Measurements from ENCODE around the gene TLR5. TPM values are rescaled to one million over a fixed set of nuclear protein-coding genes. Genes with fewer than 3 reads are reported as not detected.

The TLR5 gene
- total and polyA plus RNA-seq, 7 experiments from 2014 or later = 3.1 to 8.0 (median 5.1) TPM; not detected in 1

DNA sequence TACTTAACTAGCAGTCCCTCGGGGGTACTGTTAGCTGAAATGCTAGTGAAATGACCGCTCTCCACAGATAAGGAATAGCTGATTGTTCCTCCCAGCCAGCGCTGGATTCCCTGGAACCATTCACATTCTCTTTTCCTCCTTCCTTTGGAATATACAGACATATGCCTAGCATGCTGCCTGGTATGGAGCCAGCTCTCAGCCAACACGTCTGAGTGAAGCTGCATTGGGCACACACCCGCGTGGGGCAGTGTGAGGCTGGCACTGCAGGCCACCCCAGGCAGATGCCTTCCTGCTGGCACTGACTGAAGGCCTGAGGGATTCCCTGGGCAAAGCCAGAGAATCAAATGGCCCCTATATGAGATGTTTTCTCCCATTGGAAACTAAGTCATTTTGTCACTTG is 66.7 kb downstream of the TLR5 start:
- ATAC-seq (no peak), DNase-seq (no peak)
- H3K27ac ChIP-seq (ENCODE audit: low read depth, low read length) = no peak overlapping the region
- H3K4me1 ChIP-seq (ENCODE audit: control insufficient read depth in 2 of 2, insufficient read depth in 2 of 2, low read length in 2 of 2) = no peaks in the 10 kb centered on the region
- H3K9me3 Mint-ChIP-seq = no peaks in the 10 kb centered on the region
- H3K27me3 Mint-ChIP-seq = peaks cover 2 to 12% (median 7%) of the 10 kb centered on the region in 5 donors
- H3K27ac Mint-ChIP-seq = no peak overlapping the region
- intact Hi-C loops (cut with micrococcal nuclease) = no loop called here
- H3K4me3 Mint-ChIP-seq = no peak overlapping the region
- ChIA-PET POLR2A (no interaction called here), CTCF (no interaction called here)
- no peaks in the 10 kb centered on the region for H3K27me3 ChIP-seq (ENCODE audit: control insufficient read depth in 2 of 2, insufficient read depth in 2 of 2, low read length in 2 of 2)
- H3K4me3 ChIP-seq (ENCODE audit: low read length) = no peak overlapping the region
- H3K36me3 ChIP-seq (ENCODE audit: control insufficient read depth in 2 of 3, insufficient read depth in 3 of 3, low read length in 3 of 3) = no peaks in the 10 kb centered on the region
- no peaks in the 10 kb centered on the region for H3K4me1 Mint-ChIP-seq
- H3K36me3 Mint-ChIP-seq = no peaks in the 10 kb centered on the region
- H3K9me3 ChIP-seq (ENCODE audit: control insufficient read depth in 2 of 3, low read length in 3 of 3) = no peaks in the 10 kb centered on the region

DNA sequence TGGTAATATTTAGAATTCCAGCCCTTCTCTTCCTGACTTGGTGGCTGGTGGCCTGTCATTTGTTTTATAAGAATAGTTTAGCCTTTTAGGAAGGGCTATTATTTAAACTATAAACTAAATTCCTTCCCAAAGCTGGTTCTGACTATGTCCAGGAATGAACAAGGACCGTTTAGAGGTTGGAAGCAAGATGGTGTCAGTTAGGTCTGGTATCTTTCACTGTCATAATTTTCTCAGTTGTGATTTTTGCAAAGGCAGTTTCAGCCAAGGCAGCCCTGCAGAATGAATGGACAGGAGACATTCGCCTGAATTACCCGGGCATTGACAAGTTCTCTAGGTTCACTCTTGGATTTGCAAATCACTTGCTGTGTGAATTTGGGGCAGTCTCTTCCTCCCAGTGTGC is 67.2 kb downstream of the TLR5 start:
- H3K4me3 ChIP-seq (ENCODE audit: low read length) = no peak overlapping the region
- no peaks in the 10 kb centered on the region for H3K4me1 ChIP-seq (ENCODE audit: control insufficient read depth in 2 of 2, insufficient read depth in 2 of 2, low read length in 2 of 2)
- ChIA-PET CTCF (no interaction called here), POLR2A (no interaction called here)
- intact Hi-C loops (cut with micrococcal nuclease) = no loop called here
- H3K9me3 ChIP-seq (ENCODE audit: control insufficient read depth in 2 of 3, low read length in 3 of 3) = no peaks in the 10 kb centered on the region
- Mint-ChIP-seq H3K4me1 (no peaks in the 10 kb centered on the region), H3K4me3 (no peak overlapping the region), H3K9me3 (no peaks in the 10 kb centered on the region), H3K36me3 (no peaks in the 10 kb centered on the region), H3K27ac (no peak overlapping the region), H3K27me3 (peaks cover 2 to 12% (median 7%) of the 10 kb centered on the region in 5 donors)
- no peak overlapping the region for H3K27ac ChIP-seq (ENCODE audit: low read depth, low read length)
- H3K27me3 ChIP-seq (ENCODE audit: control insufficient read depth in 2 of 2, insufficient read depth in 2 of 2, low read length in 2 of 2) = no peaks in the 10 kb centered on the region
- DNase-seq = no peak
- H3K36me3 ChIP-seq (ENCODE audit: control insufficient read depth in 2 of 3, insufficient read depth in 3 of 3, low read length in 3 of 3) = no peaks in the 10 kb centered on the region
- no peak for ATAC-seq

- DNase-seq (no peak), ATAC-seq (no peak)
- Histone ChIP-seq H3K27me3 (ENCODE audit: control insufficient read depth in 2 of 2, insufficient read depth in 2 of 2, low read length in 2 of 2) (no peaks in the 10 kb centered on the region), H3K4me3 (ENCODE audit: low read length) (no peak overlapping the region), H3K9me3 (ENCODE audit: control insufficient read depth in 2 of 3, low read length in 3 of 3) (no peaks in the 10 kb centered on the region), H3K36me3 (ENCODE audit: control insufficient read depth in 2 of 3, insufficient read depth in 3 of 3, low read length in 3 of 3) (no peaks in the 10 kb centered on the region), H3K4me1 (ENCODE audit: control insufficient read depth in 2 of 2, insufficient read depth in 2 of 2, low read length in 2 of 2) (no peaks in the 10 kb centered on the region), H3K27ac (ENCODE audit: low read depth, low read length) (no peak overlapping the region)
- Mint-ChIP-seq H3K4me3 (no peak overlapping the region), H3K27ac (no peak overlapping the region), H3K36me3 (no peaks in the 10 kb centered on the region), H3K4me1 (no peaks in the 10 kb centered on the region), H3K27me3 (peaks cover 2 to 12% (median 7%) of the 10 kb centered on the region in 5 donors), H3K9me3 (no peaks in the 10 kb centered on the region)
- ChIA-PET POLR2A (no interaction called here), CTCF (no interaction called here)
- intact Hi-C loops (cut with micrococcal nuclease) = no loop called here
Measured at GRCh38 chr1:223074445-223075300, 68.4 kb downstream of the TLR5 start.

- no peak for DNase-seq
- H3K4me3 Mint-ChIP-seq = no peak overlapping the region
- ATAC-seq = no peak
- Histone ChIP-seq H3K9me3 (ENCODE audit: control insufficient read depth in 2 of 3, low read length in 3 of 3) (no peaks in the 10 kb centered on the region), H3K27me3 (ENCODE audit: control insufficient read depth in 2 of 2, insufficient read depth in 2 of 2, low read length in 2 of 2) (no peaks in the 10 kb centered on the region), H3K4me1 (ENCODE audit: control insufficient read depth in 2 of 2, insufficient read depth in 2 of 2, low read length in 2 of 2) (no peaks in the 10 kb centered on the region), H3K27ac (ENCODE audit: low read depth, low read length) (no peak overlapping the region), H3K4me3 (ENCODE audit: low read length) (no peak overlapping the region), H3K36me3 (ENCODE audit: control insufficient read depth in 2 of 3, insufficient read depth in 3 of 3, low read length in 3 of 3) (no peaks in the 10 kb centered on the region)
- POLR2A ChIA-PET = no interaction called here
- intact Hi-C loops (cut with micrococcal nuclease) = no loop called here
- no peaks in the 10 kb centered on the region for H3K4me1 Mint-ChIP-seq
- H3K27me3 Mint-ChIP-seq = peaks cover 0 to 7% (median 4%) of the 10 kb centered on the region in 5 donors
- H3K36me3 Mint-ChIP-seq = no peaks in the 10 kb centered on the region
- H3K27ac Mint-ChIP-seq = no peak overlapping the region
- CTCF ChIA-PET = no interaction called here
- H3K9me3 Mint-ChIP-seq = no peaks in the 10 kb centered on the region
Measured at GRCh38 chr1:223068900-223069665, 74.0 kb downstream of the TLR5 start.

DNA sequence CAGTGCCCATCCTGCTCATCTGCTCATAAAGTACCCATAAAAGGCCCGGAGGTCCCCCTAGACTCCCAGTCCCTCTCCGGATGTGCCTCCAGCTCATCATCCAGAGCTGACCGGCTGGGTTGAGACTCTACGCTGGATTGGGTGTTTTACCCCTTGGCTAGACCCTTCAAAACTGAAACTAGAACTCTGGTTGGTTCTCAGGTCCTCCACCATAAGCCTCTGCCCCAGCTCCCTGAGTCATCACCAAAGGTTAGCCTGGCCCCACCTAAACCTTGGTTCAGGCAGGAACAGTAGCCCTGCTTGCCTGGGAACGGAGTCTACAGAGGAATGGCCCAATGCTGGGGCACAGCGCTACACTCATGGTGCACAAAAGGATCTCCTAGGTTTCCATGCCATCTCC is 75.1 kb downstream of the TLR5 start:
- no peak for DNase-seq
- Mint-ChIP-seq H3K27ac (no peak overlapping the region), H3K9me3 (no peaks in the 10 kb centered on the region), H3K4me3 (no peak overlapping the region), H3K4me1 (no peaks in the 10 kb centered on the region), H3K27me3 (peaks cover 0 to 7% (median 3%) of the 10 kb centered on the region in 5 donors), H3K36me3 (no peaks in the 10 kb centered on the region)
- no peaks in the 10 kb centered on the region for H3K36me3 ChIP-seq (ENCODE audit: control insufficient read depth in 2 of 3, insufficient read depth in 3 of 3, low read length in 3 of 3)
- H3K27me3 ChIP-seq (ENCODE audit: control insufficient read depth in 2 of 2, insufficient read depth in 2 of 2, low read length in 2 of 2) = no peaks in the 10 kb centered on the region
- no peaks in the 10 kb centered on the region for H3K9me3 ChIP-seq (ENCODE audit: control insufficient read depth in 2 of 3, low read length in 3 of 3)
- no peak overlapping the region for H3K4me3 ChIP-seq (ENCODE audit: low read length)
- intact Hi-C loops (cut with micrococcal nuclease) = no loop called here
- no peak for ATAC-seq
- no peak overlapping the region for H3K27ac ChIP-seq (ENCODE audit: low read depth, low read length)
- H3K4me1 ChIP-seq (ENCODE audit: control insufficient read depth in 2 of 2, insufficient read depth in 2 of 2, low read length in 2 of 2) = no peaks in the 10 kb centered on the region
- ChIA-PET CTCF (no interaction called here), POLR2A (no interaction called here)

DNA sequence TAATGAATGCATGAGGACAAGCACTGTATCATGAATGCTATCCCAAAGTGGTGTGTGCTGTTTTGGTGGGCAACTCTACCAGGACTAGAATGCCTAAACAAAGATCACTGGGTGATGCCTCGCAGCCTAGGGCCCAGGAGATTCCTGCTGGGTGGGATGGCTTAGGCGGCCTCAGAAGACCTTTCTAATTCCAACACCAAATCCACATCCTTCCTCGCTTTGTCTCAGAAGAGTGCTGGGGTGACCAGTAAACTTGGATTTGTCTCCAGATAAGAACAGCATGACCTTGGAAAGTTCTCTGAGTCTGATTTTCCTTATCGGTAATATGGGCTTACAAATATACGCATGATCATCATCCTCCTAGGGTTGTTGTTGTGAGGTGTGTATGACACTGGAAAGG is 76.6 kb downstream of the TLR5 start:
- POLR2A ChIA-PET = no interaction called here
- H3K9me3 Mint-ChIP-seq = no peaks in the 10 kb centered on the region
- ATAC-seq (no peak), DNase-seq (no peak)
- no peak overlapping the region for H3K27ac Mint-ChIP-seq
- H3K4me3 Mint-ChIP-seq = no peak overlapping the region
- intact Hi-C loops (cut with micrococcal nuclease) = no loop called here
- no peaks in the 10 kb centered on the region for H3K9me3 ChIP-seq (ENCODE audit: control insufficient read depth in 2 of 3, low read length in 3 of 3)
- CTCF ChIA-PET = no interaction called here
- H3K36me3 Mint-ChIP-seq = no peaks in the 10 kb centered on the region
- H3K4me1 ChIP-seq (ENCODE audit: control insufficient read depth in 2 of 2, insufficient read depth in 2 of 2, low read length in 2 of 2) = no peaks in the 10 kb centered on the region
- H3K4me3 ChIP-seq (ENCODE audit: low read length) = no peak overlapping the region
- H3K27ac ChIP-seq (ENCODE audit: low read depth, low read length) = no peak overlapping the region
- H3K27me3 Mint-ChIP-seq = peaks cover 0 to 7% (median 3%) of the 10 kb centered on the region in 5 donors
- no peaks in the 10 kb centered on the region for H3K4me1 Mint-ChIP-seq
- no peaks in the 10 kb centered on the region for H3K36me3 ChIP-seq (ENCODE audit: control insufficient read depth in 2 of 3, insufficient read depth in 3 of 3, low read length in 3 of 3)
- no peaks in the 10 kb centered on the region for H3K27me3 ChIP-seq (ENCODE audit: control insufficient read depth in 2 of 2, insufficient read depth in 2 of 2, low read length in 2 of 2)

GRCh38 chr1:223062177-223062576 is 80.9 kb downstream of the TLR5 start:
- intact Hi-C loops (cut with micrococcal nuclease) = no loop called here
- Mint-ChIP-seq H3K4me1 (no peaks in the 10 kb centered on the region), H3K9me3 (no peaks in the 10 kb centered on the region), H3K4me3 (no peak overlapping the region), H3K36me3 (no peaks in the 10 kb centered on the region), H3K27me3 (peaks cover 0 to 13% (median 2%) of the 10 kb centered on the region in 5 donors), H3K27ac (no peak overlapping the region)
- Histone ChIP-seq H3K36me3 (ENCODE audit: control insufficient read depth in 2 of 3, insufficient read depth in 3 of 3, low read length in 3 of 3) (no peaks in the 10 kb centered on the region), H3K4me1 (ENCODE audit: control insufficient read depth in 2 of 2, insufficient read depth in 2 of 2, low read length in 2 of 2) (no peaks in the 10 kb centered on the region), H3K27me3 (ENCODE audit: control insufficient read depth in 2 of 2, insufficient read depth in 2 of 2, low read length in 2 of 2) (no peaks in the 10 kb centered on the region), H3K4me3 (ENCODE audit: low read length) (no peak overlapping the region), H3K27ac (ENCODE audit: low read depth, low read length) (no peak overlapping the region), H3K9me3 (ENCODE audit: control insufficient read depth in 2 of 3, low read length in 3 of 3) (no peaks in the 10 kb centered on the region)
- DNase-seq = no peak
- no peak for ATAC-seq
- ChIA-PET CTCF (no interaction called here), POLR2A (no interaction called here)
